Testis (tissue), 3 donors: ENCODE results near the gene SLC9A3. TPM values are rescaled to one million over a fixed set of nuclear protein-coding genes. Genes with fewer than 3 reads are reported as not detected.

Source experiments
- DNase-seq: peaks from one replicate; pipeline ENCODE4 v3.0.0-alpha.2; 2019
- H3K27ac ChIP-seq, 2 donors: fragments of 200-600 bp; sonication (generic); one replicate each; pipeline ENCODE4 v1.5.1; 2019
- H3K27me3 ChIP-seq: fragments of 200-600 bp; sonication (generic); one replicate; pipeline ENCODE4 v1.5.1; 2019
- H3K36me3 ChIP-seq: fragments of 200-600 bp; sonication (generic); one replicate; pipeline ENCODE4 v1.5.1; 2017; ENCODE audit warnings: low read depth; ENCODE audit errors: missing control alignments
- H3K4me1 ChIP-seq: fragments of 200-600 bp; sonication (generic); one replicate; pipeline ENCODE4 v1.5.1; 2019
- H3K4me3 ChIP-seq, 2 donors: fragments of 200-600 bp; sonication (generic); one replicate each; pipeline ENCODE4 v1.5.1; 2017 to 2019
- H3K9me3 ChIP-seq: fragments of 200-600 bp; sonication (generic); one replicate; pipeline ENCODE4 v1.5.1; 2017
- CTCF ChIP-seq, 3 experiments: fragments of 450-650 bp in 2 of 3; fragments of 200-600 bp in 1 of 3; sonication (generic) in 1 of 3; IDR thresholded peaks; one replicate each; pipeline ENCODE4 v1.5.1; 2016 to 2019; ENCODE audit warnings: antibody characterized with exemption in 3 of 3, mild to moderate bottlenecking in 2 of 3, moderate library complexity in 1 of 3
- POLR2A ChIP-seq: fragments of 450-650 bp; IDR thresholded peaks from one replicate; pipeline ENCODE4 v1.6.1; 2017; ENCODE audit warnings: antibody characterized with exemption, mild to moderate bottlenecking, moderate library complexity
- WGBS, 2 donors: methylation state at CpG; one replicate each; pipeline ENCODE4 v1.1.5; 2018; 5-methylcytosine and 5-hydroxymethylcytosine counted together
- intact Hi-C: fragments of 100-400 bp; cut with DNase I; formaldehyde crosslinking; loops from one replicate; pipeline ENCODE4 v1.15.1; 2023; ENCODE audit warnings: low total_unique reads
- polyA plus RNA-seq: library from polyadenylated mRNA; stranded (reverse); fragments of 350-450 nt; fragmentation: Illumina TruSeq; extraction: RNeasy Lipid Tissue Mini Kit (QIAGEN cat#74804); gene quantifications from one replicate; pipeline ENCODE4 v1.2.3, GENCODE V29; 2014; ENCODE audit warnings: low read depth, low replicate concordance; ENCODE audit not compliant: insufficient read depth
- total RNA-seq, 2 donors: library from RNA; depleted of rRNA; stranded (reverse); fragments of >200 nt; gene quantifications; one replicate each; pipeline ENCODE4 v1.2.3, GENCODE V29; 2016

SLC9A3 gene
- total and polyA plus RNA-seq, 3 donors from 2014 or later = 2.3 to 3.8 (median 2.6) TPM

GRCh38 chr5:539469-540070 lies 15.3 kb upstream of the SLC9A3 start:
- peaks cover 7% of the 10 kb centered on the region for H3K4me1 ChIP-seq
- intact Hi-C loops = no loop called here
- H3K36me3 ChIP-seq = no peaks in the 10 kb centered on the region
- H3K27ac ChIP-seq = no peak overlapping the region
- 38 to 45% methylated on average over 10 to 25 of the region's 25 CpGs for WGBS, 2 donors
- H3K27me3 ChIP-seq = no peaks in the 10 kb centered on the region
- no peaks in the 10 kb centered on the region for H3K9me3 ChIP-seq
- no peak for TF ChIP-seq CTCF (IDR thresholded peaks at IDR 0.05)
- no peak for TF ChIP-seq POLR2A
- H3K4me3 ChIP-seq = no peak overlapping the region
- DNase-seq = no peak

- no peak for DNase-seq
These were observed 14.7 kb upstream of the SLC9A3 start for GRCh38 chr5:538801-539468.

GRCh38 chr5:538271-538771 lies 14.1 kb upstream of the SLC9A3 start:
- H3K4me1 ChIP-seq = peaks cover 7% of the 10 kb centered on the region
- TF ChIP-seq CTCF (IDR thresholded peaks at IDR 0.05) = no peak
- H3K9me3 ChIP-seq = no peaks in the 10 kb centered on the region
- intact Hi-C loops = no loop called here
- H3K4me3 ChIP-seq = no peak overlapping the region
- H3K27ac ChIP-seq = no peak overlapping the region
- DNase-seq = no peak
- no peaks in the 10 kb centered on the region for H3K27me3 ChIP-seq
- WGBS, 2 donors = 89 to 93% methylated on average over 13 to 27 of the region's 27 CpGs
- no peaks in the 10 kb centered on the region for H3K36me3 ChIP-seq

More at GRCh38 chr5:538801-539468, 14.7 kb upstream of the SLC9A3 start:
- H3K27me3 ChIP-seq = no peaks in the 10 kb centered on the region
- no peak overlapping the region for H3K27ac ChIP-seq
- 56 to 63% methylated on average over 17 to 27 of the region's 27 CpGs for WGBS, 2 donors
- H3K9me3 ChIP-seq = no peaks in the 10 kb centered on the region
- TF ChIP-seq POLR2A (no peak), CTCF (IDR thresholded peaks at IDR 0.05) (no peak)
- intact Hi-C loops = no loop called here
- no peak overlapping the region for H3K4me3 ChIP-seq
- H3K36me3 ChIP-seq = no peaks in the 10 kb centered on the region
- peaks cover 7% of the 10 kb centered on the region for H3K4me1 ChIP-seq

- DNase-seq = no peak
- no peaks in the 10 kb centered on the region for H3K27me3 ChIP-seq
- intact Hi-C loops = no loop called here
These were observed 13.4 kb upstream of the SLC9A3 start for GRCh38 chr5:537621-538071.

More at GRCh38 chr5:537621-538071, 13.4 kb upstream of the SLC9A3 start:
- 93 to 96% methylated on average over 11 to 16 of the region's 16 CpGs for WGBS, 2 donors
- Histone ChIP-seq H3K36me3 (no peaks in the 10 kb centered on the region), H3K9me3 (no peaks in the 10 kb centered on the region), H3K4me1 (peaks cover 7% of the 10 kb centered on the region), H3K27ac (no peak overlapping the region), H3K4me3 (no peak overlapping the region)
- no peak for TF ChIP-seq POLR2A
- TF ChIP-seq CTCF (IDR thresholded peaks at IDR 0.05) = no peak
